Brain pericyte (primary cell): Measurements from ENCODE around the gene TMEM178B.

Experiments used
- DNase-seq: peaks from one replicate; pipeline ENCODE4 v3.0.0-alpha.2; 2012; ENCODE audit warnings: low read depth, low spot score

TMEM178B gene

GRCh38 chr7:141525973-141526514 lies 452.2 kb downstream of the TMEM178B start:
- DNase-seq, result no peak

- DNase-seq, result no peak
Measured at GRCh38 chr7:141527076-141527475, 453.2 kb downstream of the TMEM178B start.

GRCh38 chr7:141528399-141528798 lies 454.5 kb downstream of the TMEM178B start:
- no peak for DNase-seq
